ENCODE measurements around the gene TPCN1. TPM values are rescaled to one million over a fixed set of nuclear protein-coding genes. Genes with fewer than 3 reads are reported as not detected.

Gene TPCN1
- total RNA-seq, 4 donors from 2014 or later, result 16.5 to 38.4 (median 28.8) TPM

DNA sequence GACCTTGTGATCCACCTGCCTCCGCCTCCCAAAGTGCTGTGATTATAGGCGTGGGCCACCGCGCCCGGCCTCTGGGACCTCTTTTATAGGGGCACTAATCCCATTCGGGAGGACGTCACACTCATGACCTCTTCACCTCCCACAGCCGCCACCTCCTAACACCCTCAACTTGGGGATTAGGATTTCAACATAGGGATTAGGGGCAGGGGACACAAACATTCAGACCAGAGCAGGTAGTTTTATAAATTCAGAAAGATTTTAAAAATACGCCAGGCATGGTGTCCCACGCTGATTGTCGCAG is 49.4 kb downstream of the TPCN1 start:
- intact Hi-C loops (cut with DNase I; ENCODE audit: low total_unique reads), result no loop called here
- TF ChIP-seq POLR2A (IDR thresholded peaks at IDR 0.05), result no peak
- TF ChIP-seq, protein P1, sequence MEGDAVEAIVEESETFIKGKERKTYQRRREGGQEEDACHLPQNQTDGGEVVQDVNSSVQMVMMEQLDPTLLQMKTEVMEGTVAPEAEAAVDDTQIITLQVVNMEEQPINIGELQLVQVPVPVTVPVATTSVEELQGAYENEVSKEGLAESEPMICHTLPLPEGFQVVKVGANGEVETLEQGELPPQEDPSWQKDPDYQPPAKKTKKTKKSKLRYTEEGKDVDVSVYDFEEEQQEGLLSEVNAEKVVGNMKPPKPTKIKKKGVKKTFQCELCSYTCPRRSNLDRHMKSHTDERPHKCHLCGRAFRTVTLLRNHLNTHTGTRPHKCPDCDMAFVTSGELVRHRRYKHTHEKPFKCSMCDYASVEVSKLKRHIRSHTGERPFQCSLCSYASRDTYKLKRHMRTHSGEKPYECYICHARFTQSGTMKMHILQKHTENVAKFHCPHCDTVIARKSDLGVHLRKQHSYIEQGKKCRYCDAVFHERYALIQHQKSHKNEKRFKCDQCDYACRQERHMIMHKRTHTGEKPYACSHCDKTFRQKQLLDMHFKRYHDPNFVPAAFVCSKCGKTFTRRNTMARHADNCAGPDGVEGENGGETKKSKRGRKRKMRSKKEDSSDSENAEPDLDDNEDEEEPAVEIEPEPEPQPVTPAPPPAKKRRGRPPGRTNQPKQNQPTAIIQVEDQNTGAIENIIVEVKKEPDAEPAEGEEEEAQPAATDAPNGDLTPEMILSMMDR (IDR thresholded peaks at IDR 0.05), result no peak
- WGBS, 2 donors, result 96 to 98% methylated on average over 11 of the region's 11 CpGs

DNA sequence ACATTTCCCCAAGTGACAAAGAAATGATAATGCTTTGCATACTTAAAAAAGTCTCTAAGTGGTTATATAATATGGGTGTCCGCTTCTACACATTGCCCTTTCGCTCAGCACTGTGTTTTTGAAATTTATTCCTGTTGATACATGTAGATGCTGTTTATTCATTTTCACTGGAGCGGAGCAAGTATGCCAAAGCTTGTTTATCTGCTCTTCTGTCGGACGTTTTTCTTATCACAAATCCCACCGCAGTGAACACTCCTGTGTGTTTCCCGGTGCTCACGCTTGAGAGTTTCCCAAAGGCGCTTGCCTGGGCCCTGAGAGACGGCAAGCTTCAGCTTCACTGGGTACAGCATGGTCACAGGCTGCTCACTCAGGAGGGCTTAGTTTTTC is 50.2 kb downstream of the TPCN1 start:
- intact Hi-C loops (cut with DNase I; ENCODE audit: low total_unique reads), result no loop called here
- no peak for DNase-seq (ENCODE audit: low spot score in 2 of 2)
- TF ChIP-seq, protein P1 (IDR thresholded peaks at IDR 0.05), result no peak
- no peak for TF ChIP-seq POLR2A (IDR thresholded peaks at IDR 0.05)
- H3K4me3 ChIP-seq (ENCODE audit: low read depth, poor library complexity, severe bottlenecking), result no peak overlapping the region
- WGBS, 2 donors, result 58 to 69% methylated on average over 10 of the region's 10 CpGs

More for the DNA sequence above, 49.4 kb downstream of the TPCN1 start:
- DNase-seq (ENCODE audit: low spot score in 2 of 2), result no peak
- no peak overlapping the region for H3K4me3 ChIP-seq (ENCODE audit: low read depth, poor library complexity, severe bottlenecking)

DNA sequence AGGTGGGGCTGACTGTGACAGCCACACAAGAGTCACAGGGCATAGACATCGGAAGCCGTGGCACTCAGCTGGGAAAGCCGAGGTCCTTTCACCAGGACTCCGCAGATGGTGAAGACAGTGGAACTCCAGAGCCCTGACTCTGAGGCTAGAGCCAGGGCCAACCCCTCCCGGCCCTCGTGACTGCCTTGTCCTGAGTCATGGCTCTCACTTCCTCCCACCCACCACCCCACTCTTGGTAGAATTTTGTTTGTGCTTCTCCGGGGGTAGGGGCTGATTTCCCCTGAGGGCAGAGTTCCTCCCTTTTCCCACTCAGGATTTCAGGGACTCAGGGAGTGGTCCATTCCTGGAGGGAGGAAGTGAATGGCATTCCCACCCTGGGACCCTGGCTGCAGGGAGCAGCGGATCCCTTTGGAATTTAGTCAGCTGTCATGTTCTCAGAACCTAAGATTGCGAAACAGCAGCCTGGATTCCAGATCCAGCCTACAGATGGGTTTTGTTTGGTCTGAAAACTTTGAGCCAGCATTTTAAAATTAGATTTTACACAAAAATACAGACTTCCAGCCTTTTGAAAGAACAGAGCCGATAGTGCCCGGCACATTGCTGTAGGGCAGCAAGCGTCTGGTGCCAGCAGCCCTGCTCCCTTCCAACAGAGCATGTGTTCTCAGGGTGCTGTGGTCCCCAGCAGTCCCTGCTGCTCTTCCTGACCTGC is 50.7 kb downstream of the TPCN1 start:
- DNase-seq (ENCODE audit: low spot score in 2 of 2), result peak; percentile 88 to 97
- intact Hi-C loops (cut with DNase I; ENCODE audit: low total_unique reads), result no loop called here
- TF ChIP-seq, protein P1 (IDR thresholded peaks at IDR 0.05), result no peak
- TF ChIP-seq POLR2A (IDR thresholded peaks at IDR 0.05), result no peak
- 37 to 39% methylated on average over 12 of the region's 12 CpGs for WGBS, 2 donors
- no peak overlapping the region for H3K4me3 ChIP-seq (ENCODE audit: low read depth, poor library complexity, severe bottlenecking)

DNA sequence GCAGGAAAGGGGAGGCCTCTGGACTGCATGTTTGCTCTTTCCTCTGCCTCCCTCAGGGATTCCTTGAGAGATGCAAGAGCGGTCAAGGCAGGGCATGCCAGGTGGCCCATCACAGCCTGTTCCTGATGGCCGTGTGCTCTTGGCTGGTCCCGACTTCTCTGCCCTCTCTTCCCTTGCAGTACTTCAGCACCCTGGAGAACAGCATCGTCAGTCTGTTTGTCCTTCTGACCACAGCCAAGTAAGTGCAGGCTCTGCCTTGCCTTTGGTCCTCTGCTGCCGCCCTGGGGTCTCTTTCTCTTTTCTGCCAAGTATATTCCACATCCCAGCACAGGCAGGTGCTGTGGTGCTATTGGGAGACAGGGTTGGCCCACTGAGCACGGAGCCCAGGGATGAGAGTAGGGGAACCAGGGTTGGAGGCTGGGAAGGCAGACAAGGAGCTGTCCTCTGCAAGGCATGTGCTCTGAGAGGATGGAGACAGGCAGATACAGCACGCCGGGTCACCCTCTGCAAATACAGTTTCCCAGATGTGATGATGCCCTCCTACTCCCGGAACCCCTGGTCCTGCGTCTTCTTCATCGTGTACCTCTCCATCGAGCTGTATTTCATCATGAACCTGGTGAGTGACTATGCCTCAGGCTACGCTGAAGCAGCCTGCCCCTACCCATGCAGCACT is 51.9 kb downstream of the TPCN1 start:
- H3K4me3 ChIP-seq (ENCODE audit: low read depth, poor library complexity, severe bottlenecking), result no peak overlapping the region
- DNase-seq (ENCODE audit: low spot score in 2 of 2), result no peak
- WGBS, 2 donors, result 86 to 93% methylated on average over 13 of the region's 13 CpGs
- TF ChIP-seq POLR2A (IDR thresholded peaks at IDR 0.05), result no peak
- TF ChIP-seq, protein P1 (IDR thresholded peaks at IDR 0.05), result no peak
- intact Hi-C loops (cut with DNase I; ENCODE audit: low total_unique reads), result no loop called here

DNA sequence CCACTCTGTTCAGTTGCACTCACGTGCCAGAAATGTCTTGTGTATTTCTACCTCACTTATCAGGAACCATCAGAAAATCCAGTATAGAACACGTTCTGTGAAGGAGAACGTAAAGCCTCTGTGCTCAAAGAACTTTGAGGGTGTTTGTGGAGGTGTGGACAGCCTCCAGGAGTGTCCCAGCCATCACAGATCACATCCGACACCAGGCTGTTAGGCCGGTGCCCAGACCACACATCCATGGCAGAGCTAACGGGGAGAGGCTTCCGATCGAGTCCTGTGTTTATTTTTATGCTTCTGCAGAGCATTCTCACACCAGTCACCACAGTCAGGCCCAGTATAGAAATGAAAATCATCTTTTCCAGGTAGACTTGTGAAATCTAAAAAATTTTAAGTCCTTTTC is 53.6 kb downstream of the TPCN1 start:
- 96 to 97% methylated on average over 8 of the region's 8 CpGs for WGBS, 2 donors
- no peak overlapping the region for H3K4me3 ChIP-seq (ENCODE audit: low read depth, poor library complexity, severe bottlenecking)
- intact Hi-C loops (cut with DNase I; ENCODE audit: low total_unique reads), result no loop called here
- DNase-seq (ENCODE audit: low spot score in 2 of 2), result no peak
- TF ChIP-seq, protein P1 (IDR thresholded peaks at IDR 0.05), result no peak
- TF ChIP-seq POLR2A (IDR thresholded peaks at IDR 0.05), result no peak
